A549 (cell line): Measurements from ENCODE around the gene IRGQ. TPM values are rescaled to one million over a fixed set of nuclear protein-coding genes. Genes with fewer than 3 reads are reported as not detected.

Experiments used
- BCL3 ChIP-seq: fragments of >200 bp; sonication (Bioruptor Twin); formaldehyde crosslinking; IDR thresholded peaks from 3 replicates; pipeline ENCODE4 v1.6.1; 2016
- BHLHE40 ChIP-seq: IDR thresholded peaks from 2 replicates; pipeline ENCODE4 v1.6.1; 2012; ENCODE audit warnings: low read depth, low read length, inconsistent platforms
- CBX8 ChIP-seq: fragments of 200-600 bp; sonication (generic); IDR thresholded peaks from 2 replicates; pipeline ENCODE4 v1.6.1; 2016
- CHD2 ChIP-seq: fragments of 150-350 bp; IDR thresholded peaks from 2 replicates; pipeline ENCODE4 v1.6.1; 2014; ENCODE audit warnings: low read length; ENCODE audit not compliant: partially characterized antibody
- CHD4 ChIP-seq: fragments of 200-600 bp; sonication (generic); IDR thresholded peaks from 2 replicates; pipeline ENCODE4 v1.6.1; 2016; ENCODE audit warnings: antibody characterized with exemption, mild to moderate bottlenecking, borderline replicate concordance
- CTCF ChIP-seq: fragments of >200 bp; sonication (Bioruptor Twin); formaldehyde crosslinking; IDR thresholded peaks from 3 replicates; pipeline ENCODE4 v1.5.1; 2016
- EHMT2 ChIP-seq: fragments of 200-600 bp; sonication (generic); IDR thresholded peaks from 2 replicates; pipeline ENCODE4 v1.6.1; 2016; ENCODE audit warnings: antibody characterized with exemption, low read depth, mild to moderate bottlenecking, moderate library complexity
- ELK1 ChIP-seq: fragments of 150-350 bp; IDR thresholded peaks from 2 replicates; pipeline ENCODE4 v1.6.1; 2014; ENCODE audit warnings: low read depth, mild to moderate bottlenecking, low read length
- ESRRA ChIP-seq: fragments of 150-350 bp; IDR thresholded peaks from 2 replicates; pipeline ENCODE4 v1.6.1; 2014; ENCODE audit warnings: mild to moderate bottlenecking, low read length, borderline replicate concordance
- FOSB ChIP-seq: fragments of 250-450 bp; sonication (Bioruptor Pico); IDR thresholded peaks from 2 replicates; pipeline ENCODE4 v1.5.0; 2020; ENCODE audit warnings: mild to moderate bottlenecking, moderate library complexity
- GATA3 ChIP-seq: IDR thresholded peaks from 2 replicates; pipeline ENCODE4 v1.6.1; 2012; ENCODE audit warnings: borderline replicate concordance
- HMGXB4 ChIP-seq: fragments of 250-450 bp; sonication (Bioruptor Pico); IDR thresholded peaks from 2 replicates; pipeline ENCODE4 v1.5.0; 2021; ENCODE audit warnings: mild to moderate bottlenecking, moderate library complexity, borderline replicate concordance
- HOXA7 ChIP-seq: fragments of 250-450 bp; sonication (Bioruptor Pico); IDR thresholded peaks from 2 replicates; pipeline ENCODE4 v1.5.0; 2020; ENCODE audit warnings: mild to moderate bottlenecking, moderate library complexity
- HOXB13 ChIP-seq: fragments of 250-450 bp; sonication (Bioruptor Pico); IDR thresholded peaks from 2 replicates; pipeline ENCODE4 v1.5.0; 2020; ENCODE audit warnings: low read depth, mild to moderate bottlenecking, moderate library complexity
- JUN ChIP-seq, 2 experiments: fragments of >200 bp; sonication (Bioruptor Twin); formaldehyde crosslinking; IDR thresholded peaks; 2 replicates in 1 of 2; 3 replicates in 1 of 2; pipeline ENCODE4 v1.6.1; 2016 to 2017
- KDM1A ChIP-seq: fragments of 200-600 bp; sonication (generic); IDR thresholded peaks from 2 replicates; pipeline ENCODE4 v1.6.1; 2016; ENCODE audit warnings: low read depth, mild to moderate bottlenecking
- MYC ChIP-seq: IDR thresholded peaks from 2 replicates; pipeline ENCODE4 v1.6.1; 2012; ENCODE audit warnings: mild to moderate bottlenecking, inconsistent platforms, low read length, improper control_type of control experiment, borderline replicate concordance
- NFE2L2 ChIP-seq: fragments of 150-350 bp; conservative IDR thresholded peaks from 2 replicates; pipeline ENCODE4 v1.6.1; 2014; ENCODE audit warnings: low read length
- NR3C1 ChIP-seq: fragments of >200 bp; sonication (Bioruptor Twin); formaldehyde crosslinking; IDR thresholded peaks from 3 replicates; pipeline ENCODE4 v1.6.1; 2017
- PHF8 ChIP-seq: fragments of 200-600 bp; sonication (generic); IDR thresholded peaks from 2 replicates; pipeline ENCODE4 v1.6.1; 2016; ENCODE audit warnings: low read depth, mild to moderate bottlenecking, antibody characterized with exemption, moderate library complexity, borderline replicate concordance
- POLR2A ChIP-seq: IDR thresholded peaks from 2 replicates; pipeline ENCODE4 v1.6.1; 2012; ENCODE audit warnings: mild to moderate bottlenecking, low read length
- POLR2AphosphoS2 ChIP-seq: conservative IDR thresholded peaks from 2 replicates; pipeline ENCODE4 v1.6.1; 2012; ENCODE audit warnings: low read length, improper control_type of control experiment, inconsistent platforms
- RAD21 ChIP-seq, 2 experiments: fragments of >200 bp in 1 of 2; sonication (Bioruptor Twin) in 1 of 2; formaldehyde crosslinking in 1 of 2; IDR thresholded peaks in 1 of 2; conservative IDR thresholded peaks in 1 of 2; 2 replicates in 1 of 2; 3 replicates in 1 of 2; pipeline ENCODE4 v1.6.1; 2012 to 2018; ENCODE audit warnings: inconsistent platforms in 1 of 2
- RARB ChIP-seq: fragments of 250-450 bp; sonication (Bioruptor Pico); IDR thresholded peaks from 2 replicates; pipeline ENCODE4 v1.8.0; 2021; ENCODE audit warnings: mild to moderate bottlenecking, moderate library complexity
- RCOR1 ChIP-seq: fragments of 150-350 bp; IDR thresholded peaks from 2 replicates; pipeline ENCODE4 v1.6.1; 2014; ENCODE audit warnings: antibody characterized with exemption, low read length, low read depth
- RNF2 ChIP-seq: fragments of 200-600 bp; sonication (generic); IDR thresholded peaks from 2 replicates; pipeline ENCODE4 v1.6.1; 2016; ENCODE audit warnings: low read depth, mild to moderate bottlenecking, antibody characterized with exemption, moderate library complexity, borderline replicate concordance
- ZFP36 ChIP-seq: fragments of 450-650 bp; IDR thresholded peaks from 2 replicates; pipeline ENCODE4 v1.6.1; 2014; ENCODE audit warnings: borderline replicate concordance; ENCODE audit not compliant: partially characterized antibody
- polyA plus RNA-seq, 4 experiments: library from polyadenylated mRNA; depleted of rRNA in 3 of 4; stranded (reverse); fragments of >200 nt; fragmentation: RNase III in 1 of 4; extraction: RNeasy Plus Mini Kit Qiagen cat#74134 plus additional on column Dnase treatment in 1 of 4; gene quantifications; 2 replicates in 3 of 4; 3 replicates in 1 of 4; pipeline ENCODE4 v1.2.3, GENCODE V29; 2011 to 2017

Gene IRGQ
- polyA plus RNA-seq, 2 of the 4 experiments (the other 2 are of a cell fraction): 6.5 to 10.0 TPM

- TF ChIP-seq CHD4 (no peak), JUN (IDR thresholded peaks at IDR 0.05) (peak; percentile 96 to 99; a peak in 4 of 5 replicates), RCOR1 (no peak), HOXB13 (CRISPR knock-in tag) (no peak), MYC (no peak; the same call in 1 of the 2 replicates), CTCF (no peak), CHD2 (no peak), ELK1 (no peak), HOXA7 (CRISPR knock-in tag) (no peak), EHMT2 (no peak), BCL3 (peak; percentile 37; the same call in 2 of the 3 replicates), FOSB (CRISPR knock-in tag) (peak; percentile 26; the same call in 1 of the 2 replicates), RARB (CRISPR knock-in tag) (no peak), NFE2L2 (no peak), BHLHE40 (no peak), ESRRA (peak; percentile 46), RNF2 (no peak), GATA3 (0 out of 2 replicates have a peak, but pooled peaks have one; percentile 6), CBX8 (no peak), RAD21 (conservative IDR thresholded peaks at IDR 0.05 in 1 of 2, IDR thresholded peaks at IDR 0.05 in 1 of 2) (peak; percentile 13 to 36; a peak in 4 of 5 replicates), ZFP36 (no peak), PHF8 (peak; percentile 73; the same call in 1 of the 2 replicates), HMGXB4 (no peak), NR3C1 (no peak), POLR2AphosphoS2 (no peak), KDM1A (no peak), POLR2A (peak; percentile 78)
Observed at GRCh38 chr19:43595999-43596841, at the start of gene IRGQ, which contains the start of gene ZNF576 (continued).
